Measurements from ENCODE around the gene ELAVL1. TPM values are rescaled to one million over a fixed set of nuclear protein-coding genes. Genes with fewer than 3 reads are reported as not detected.

ELAVL1 gene
- total RNA-seq, 1 donor from 2014 or later, result 186 TPM

- DNase-seq (ENCODE audit: low spot score), result peak; percentile 75
- peaks cover 17% of the 10 kb centered on the region for H3K4me1 Mint-ChIP-seq (ENCODE audit: low read depth)
- intact Hi-C loops (cut with micrococcal nuclease), result no loop called here
- H3K27ac Mint-ChIP-seq, result peak overlapping the region; percentile 44
- no peaks in the 10 kb centered on the region for H3K9me3 Mint-ChIP-seq
- peaks cover 15% of the 10 kb centered on the region for H3K27me3 Mint-ChIP-seq (ENCODE audit: insufficient read depth)
- peak overlapping the region; percentile 85 for H3K4me3 Mint-ChIP-seq
- peaks cover 13% of the 10 kb centered on the region for H3K36me3 Mint-ChIP-seq (ENCODE audit: low read depth)
Measured at GRCh38 chr19:7916103-7916954, 89.1 kb downstream of the ELAVL1 start.

- peak overlapping the region; percentile 58 for H3K27ac Mint-ChIP-seq
- peaks cover 18% of the 10 kb centered on the region for H3K36me3 Mint-ChIP-seq (ENCODE audit: low read depth)
- intact Hi-C loops (cut with micrococcal nuclease), result no loop called here
- peaks cover 10% of the 10 kb centered on the region for H3K4me1 Mint-ChIP-seq (ENCODE audit: low read depth)
- H3K9me3 Mint-ChIP-seq, result no peaks in the 10 kb centered on the region
- peaks cover 15% of the 10 kb centered on the region for H3K27me3 Mint-ChIP-seq (ENCODE audit: insufficient read depth)
- H3K4me3 Mint-ChIP-seq, result peak overlapping the region; percentile 72
- no peak for DNase-seq (ENCODE audit: low spot score)
Measured at GRCh38 chr19:7915250-7916102, 90.0 kb downstream of the ELAVL1 start.

- no peaks in the 10 kb centered on the region for H3K9me3 Mint-ChIP-seq
- H3K36me3 Mint-ChIP-seq (ENCODE audit: low read depth), result peaks cover 17% of the 10 kb centered on the region
- intact Hi-C loops (cut with micrococcal nuclease), result no loop called here
- peaks cover 4% of the 10 kb centered on the region for H3K4me1 Mint-ChIP-seq (ENCODE audit: low read depth)
- no peak for DNase-seq (ENCODE audit: low spot score)
- peak within 1 kb of the TSS; percentile 58 for H3K27ac Mint-ChIP-seq
- peaks cover 11% of the 10 kb centered on the region for H3K27me3 Mint-ChIP-seq (ENCODE audit: insufficient read depth)
- H3K4me3 Mint-ChIP-seq, result peak within 1 kb of the TSS; percentile 72
Measured at GRCh38 chr19:7914598-7915045, 90.8 kb downstream of the ELAVL1 start, which contains the start of gene TGFBR3L. Gene TGFBR3L, plus strand, starts transcription at chr19:7914830.

- intact Hi-C loops (cut with micrococcal nuclease), result no loop called here
- Mint-ChIP-seq H3K36me3 (ENCODE audit: low read depth) (peaks cover 17% of the 10 kb centered on the region), H3K4me1 (ENCODE audit: low read depth) (no peaks in the 10 kb centered on the region), H3K27me3 (ENCODE audit: insufficient read depth) (peaks cover 10% of the 10 kb centered on the region), H3K4me3 (no peak overlapping the region), H3K9me3 (no peaks in the 10 kb centered on the region), H3K27ac (no peak overlapping the region)
- DNase-seq (ENCODE audit: low spot score), result no peak
Measured at GRCh38 chr19:7914099-7914498, 91.3 kb downstream of the ELAVL1 start.

GRCh38 chr19:7913652-7914051 is 91.8 kb downstream of the ELAVL1 start:
- Mint-ChIP-seq H3K4me1 (ENCODE audit: low read depth) (no peaks in the 10 kb centered on the region), H3K27me3 (ENCODE audit: insufficient read depth) (peaks cover 10% of the 10 kb centered on the region), H3K4me3 (no peak overlapping the region), H3K36me3 (ENCODE audit: low read depth) (peaks cover 17% of the 10 kb centered on the region), H3K27ac (no peak overlapping the region), H3K9me3 (no peaks in the 10 kb centered on the region)
- intact Hi-C loops (cut with micrococcal nuclease), result no loop called here
- no peak for DNase-seq (ENCODE audit: low spot score)

- H3K4me1 Mint-ChIP-seq (ENCODE audit: low read depth), result no peaks in the 10 kb centered on the region
- peaks cover 19% of the 10 kb centered on the region for H3K36me3 Mint-ChIP-seq (ENCODE audit: low read depth)
- no peak overlapping the region for H3K4me3 Mint-ChIP-seq
- no peak for DNase-seq (ENCODE audit: low spot score)
- H3K27ac Mint-ChIP-seq, result no peak overlapping the region
- H3K27me3 Mint-ChIP-seq (ENCODE audit: insufficient read depth), result peaks cover 8% of the 10 kb centered on the region
- H3K9me3 Mint-ChIP-seq, result no peaks in the 10 kb centered on the region
- intact Hi-C loops (cut with micrococcal nuclease), result no loop called here
Measured at GRCh38 chr19:7912697-7913564, 92.5 kb downstream of the ELAVL1 start.

GRCh38 chr19:7912144-7912696 is 93.2 kb downstream of the ELAVL1 start:
- DNase-seq (ENCODE audit: low spot score), result no peak
- Mint-ChIP-seq H3K4me3 (no peak overlapping the region), H3K27ac (no peak overlapping the region), H3K9me3 (no peaks in the 10 kb centered on the region), H3K36me3 (ENCODE audit: low read depth) (peaks cover 19% of the 10 kb centered on the region), H3K27me3 (ENCODE audit: insufficient read depth) (peaks cover 7% of the 10 kb centered on the region), H3K4me1 (ENCODE audit: low read depth) (no peaks in the 10 kb centered on the region)
- intact Hi-C loops (cut with micrococcal nuclease), result no loop called here

GRCh38 chr19:7911508-7912143 is 93.8 kb downstream of the ELAVL1 start:
- Mint-ChIP-seq H3K4me1 (ENCODE audit: low read depth) (no peaks in the 10 kb centered on the region), H3K36me3 (ENCODE audit: low read depth) (peaks cover 19% of the 10 kb centered on the region), H3K27ac (no peak overlapping the region), H3K27me3 (ENCODE audit: insufficient read depth) (peaks cover 7% of the 10 kb centered on the region), H3K9me3 (no peaks in the 10 kb centered on the region), H3K4me3 (no peak overlapping the region)
- intact Hi-C loops (cut with micrococcal nuclease), result no loop called here
- no peak for DNase-seq (ENCODE audit: low spot score)

GRCh38 chr19:7910321-7911161 is 94.9 kb downstream of the ELAVL1 start:
- Mint-ChIP-seq H3K36me3 (ENCODE audit: low read depth) (peaks cover 24% of the 10 kb centered on the region), H3K4me1 (ENCODE audit: low read depth) (peaks cover 4% of the 10 kb centered on the region), H3K4me3 (no peak overlapping the region), H3K9me3 (no peaks in the 10 kb centered on the region), H3K27me3 (ENCODE audit: insufficient read depth) (peaks cover 6% of the 10 kb centered on the region), H3K27ac (no peak overlapping the region)
- DNase-seq (ENCODE audit: low spot score), result no peak
- intact Hi-C loops (cut with micrococcal nuclease), result no loop called here

GRCh38 chr19:7909471-7910067 is 95.9 kb downstream of the ELAVL1 start:
- H3K27me3 Mint-ChIP-seq (ENCODE audit: insufficient read depth), result no peaks in the 10 kb centered on the region
- intact Hi-C loops (cut with micrococcal nuclease), result no loop called here
- DNase-seq (ENCODE audit: low spot score), result no peak
- H3K4me3 Mint-ChIP-seq, result no peak overlapping the region
- peaks cover 26% of the 10 kb centered on the region for H3K36me3 Mint-ChIP-seq (ENCODE audit: low read depth)
- H3K4me1 Mint-ChIP-seq (ENCODE audit: low read depth), result peaks cover 14% of the 10 kb centered on the region
- no peaks in the 10 kb centered on the region for H3K9me3 Mint-ChIP-seq
- H3K27ac Mint-ChIP-seq, result no peak overlapping the region
